ENCODE data around the gene STX8.

Gene STX8

GRCh38 chr17:9517396-9517795 lies 58.2 kb downstream of the STX8 start:
- Histone ChIP-seq H3K36me3 (ENCODE audit: control insufficient read depth in 2 of 2, insufficient read depth in 1 of 2, low read length in 2 of 2) (no peaks in the 10 kb centered on the region), H3K4me3 (ENCODE audit: low read depth, low read length) (no peak overlapping the region), H3K27ac (ENCODE audit: extremely low read depth, low read depth, low read length) (no peak overlapping the region), H3K9me3 (ENCODE audit: control insufficient read depth, insufficient read depth, low read depth, low read length) (no peaks in the 10 kb centered on the region), H3K4me1 (ENCODE audit: control insufficient read depth, insufficient read depth, low read length) (peaks cover 10% of the 10 kb centered on the region)
- POLR2A ChIA-PET, result no interaction called here
- TF ChIP-seq ZBTB6 (tag by site-specific recombination; IDR thresholded peaks at IDR 0.05) (no peak), ZNF670 (tag by site-specific recombination; IDR thresholded peaks at IDR 0.05; ENCODE audit: low read depth) (no peak), BCL11B (tag by site-specific recombination; IDR thresholded peaks at IDR 0.05; ENCODE audit: low read depth) (no peak), PRDM1 (tag by site-specific recombination; IDR thresholded peaks at IDR 0.05) (no peak), ZNF704 (tag by site-specific recombination; IDR thresholded peaks at IDR 0.05) (no peak), ZNF792 (tag by site-specific recombination; IDR thresholded peaks at IDR 0.05) (no peak), ZNF211 (tag by site-specific recombination; IDR thresholded peaks at IDR 0.05; ENCODE audit: low read depth) (no peak), INSM2 (tag by site-specific recombination; IDR thresholded peaks at IDR 0.05) (no peak), ZNF335 (tag by site-specific recombination; conservative IDR thresholded peaks at IDR 0.05) (no peak), ZNF239 (tag by site-specific recombination; IDR thresholded peaks at IDR 0.05) (no peak), ZNF140 (tag by site-specific recombination; IDR thresholded peaks at IDR 0.05) (no peak), ZBTB7A (tag by site-specific recombination; IDR thresholded peaks at IDR 0.05; ENCODE audit: low read depth) (no peak), EGR2 (tag by site-specific recombination; IDR thresholded peaks at IDR 0.05; ENCODE audit: low read depth) (no peak), ZNF654 (tag by site-specific recombination; IDR thresholded peaks at IDR 0.05; ENCODE audit: low read depth) (no peak), ZNF549 (tag by site-specific recombination; IDR thresholded peaks at IDR 0.05) (no peak)
- CTCF ChIA-PET, result interaction anchor here (0.6 to 4.4 kb wide), 3 partner anchors 191 to 519 kb away, joined by 4 to 14 read pairs (median 4); no protein-coding TSS in a partner anchor

GRCh38 chr17:9513266-9513665 lies 62.4 kb downstream of the STX8 start:
- Histone ChIP-seq H3K4me3 (ENCODE audit: low read depth, low read length) (no peak overlapping the region), H3K9me3 (ENCODE audit: control insufficient read depth, insufficient read depth, low read depth, low read length) (peaks cover 3% of the 10 kb centered on the region; the same call in 1 of the 2 replicates), H3K36me3 (ENCODE audit: control insufficient read depth in 2 of 2, insufficient read depth in 1 of 2, low read length in 2 of 2) (no peaks in the 10 kb centered on the region), H3K27ac (ENCODE audit: extremely low read depth, low read depth, low read length) (no peak overlapping the region), H3K4me1 (ENCODE audit: control insufficient read depth, insufficient read depth, low read length) (no peaks in the 10 kb centered on the region)
- POLR2A ChIA-PET, result no interaction called here
- TF ChIP-seq ZFP3 (tag by site-specific recombination; IDR thresholded peaks at IDR 0.05; ENCODE audit: low read depth) (no peak), ZFP41 (tag by site-specific recombination; IDR thresholded peaks at IDR 0.05; ENCODE audit: borderline replicate concordance) (no peak), ZNF140 (tag by site-specific recombination; IDR thresholded peaks at IDR 0.05) (no peak), ZNF416 (tag by site-specific recombination; IDR thresholded peaks at IDR 0.05) (no peak), ZBTB7A (tag by site-specific recombination; IDR thresholded peaks at IDR 0.05; ENCODE audit: low read depth) (no peak), KLF16 (tag by site-specific recombination; IDR thresholded peaks at IDR 0.05) (no peak), ZNF777 (tag by site-specific recombination; IDR thresholded peaks at IDR 0.05; ENCODE audit: borderline replicate concordance) (no peak), ZNF561 (tag by site-specific recombination; IDR thresholded peaks at IDR 0.05; ENCODE audit: borderline replicate concordance) (no peak), ZBTB49 (tag by site-specific recombination; IDR thresholded peaks at IDR 0.05; ENCODE audit: low read depth) (no peak), ZIC2 (tag by site-specific recombination; IDR thresholded peaks at IDR 0.05) (no peak), ZNF654 (tag by site-specific recombination; IDR thresholded peaks at IDR 0.05; ENCODE audit: low read depth) (no peak), ZNF776 (tag by site-specific recombination; IDR thresholded peaks at IDR 0.05; ENCODE audit: borderline replicate concordance) (no peak), ZNF626 (tag by site-specific recombination; IDR thresholded peaks at IDR 0.05) (no peak), SETDB1 (IDR thresholded peaks at IDR 0.05; ENCODE audit: insufficient read length, low read length) (no peak), ZNF19 (tag by site-specific recombination; IDR thresholded peaks at IDR 0.05; ENCODE audit: low read depth) (no peak), ZNF169 (tag by site-specific recombination; IDR thresholded peaks at IDR 0.05) (no peak), ZNF354C (tag by site-specific recombination; IDR thresholded peaks at IDR 0.05; ENCODE audit: borderline replicate concordance, low read depth) (no peak), ZNF624 (tag by site-specific recombination; IDR thresholded peaks at IDR 0.05) (no peak), ZNF76 (tag by site-specific recombination; IDR thresholded peaks at IDR 0.05; ENCODE audit: borderline replicate concordance, low read depth) (no peak)
- CTCF ChIA-PET, result no interaction called here

Measured in HEK293 (cell line).